ENCODE measurements around the gene CDHR1.

CDHR1 gene

GRCh38 chr10:84262190-84262956, 68.0 kb downstream of the CDHR1 start:
- DNase-seq (ENCODE audit: low spot score) = no peak

- no peak for DNase-seq (ENCODE audit: low spot score)
Observed at GRCh38 chr10:84263716-84264115, 69.4 kb downstream of the CDHR1 start.

GRCh38 chr10:84264611-84265141, 70.3 kb downstream of the CDHR1 start:
- peak; percentile 63 for DNase-seq (ENCODE audit: low spot score)

GRCh38 chr10:84265418-84265817, 71.1 kb downstream of the CDHR1 start:
- DNase-seq (ENCODE audit: low spot score) = peak; percentile 3

- peak; percentile 74 for DNase-seq (ENCODE audit: low spot score)
Observed at GRCh38 chr10:84267503-84268126, 73.3 kb downstream of the CDHR1 start.

- peak; percentile 40 for DNase-seq (ENCODE audit: low spot score)
Observed at GRCh38 chr10:84269162-84269561, 74.8 kb downstream of the CDHR1 start.
